SHP77 (cell line): ENCODE results near the gene HFM1.
"Not testable (repeated sequence)": the region's sequence is repeated elsewhere in the genome, so short reads cannot be mapped to it uniquely, and the experiment has no call there.

Source experiments
- DNase-seq, 2 experiments: peaks; one replicate each; lab custom pipeline; 2025; lab: John Stamatoyannopoulos, UW

The HFM1 gene

DNA sequence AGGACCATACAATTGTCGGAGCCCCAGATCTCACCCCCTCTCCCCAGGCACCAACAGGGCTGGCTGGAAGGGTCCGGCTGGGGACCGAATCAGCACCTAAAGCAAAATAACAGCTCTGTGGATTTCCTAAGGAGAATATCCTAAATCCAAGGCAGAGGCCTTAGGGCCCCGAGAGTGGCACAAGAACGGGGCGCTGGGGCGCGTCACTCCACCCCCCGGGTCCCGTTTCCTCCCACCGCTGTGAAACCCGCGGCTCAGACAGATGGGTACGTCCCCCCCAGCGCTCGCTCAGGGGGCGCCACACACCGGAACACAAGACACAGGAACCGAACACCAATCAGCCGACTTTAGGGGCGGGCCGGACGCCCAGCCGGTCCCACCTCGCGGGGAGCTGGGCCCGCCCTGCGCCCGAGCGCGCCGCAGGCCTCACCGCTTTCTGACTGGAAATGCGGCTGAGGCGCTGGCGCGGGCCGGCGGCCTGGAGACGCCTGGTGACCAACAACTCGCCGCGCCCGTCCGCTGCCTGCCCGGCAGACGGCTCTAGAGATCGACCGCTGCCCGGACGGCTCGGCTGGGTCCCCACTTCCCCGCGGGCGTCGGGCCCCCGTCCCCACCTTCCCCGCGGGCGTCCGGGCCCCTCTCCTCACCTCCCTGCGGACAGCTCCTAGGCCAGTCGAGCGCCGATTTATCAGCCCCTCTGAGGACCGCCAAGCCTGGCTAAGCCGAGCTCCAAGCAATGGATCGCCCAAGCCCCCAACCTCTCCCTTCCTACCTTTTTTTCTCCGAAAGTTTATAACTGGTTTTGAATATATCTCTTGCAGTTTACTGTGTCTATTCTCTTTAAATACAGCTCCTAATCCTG is at the start of gene HFM1:
Gene HFM1, minus strand, starts transcription at position 687 of the 862 bp plus-strand sequence. CDS start 3,755 bp downstream, outside the sequence.
- no peak for DNase-seq

DNA sequence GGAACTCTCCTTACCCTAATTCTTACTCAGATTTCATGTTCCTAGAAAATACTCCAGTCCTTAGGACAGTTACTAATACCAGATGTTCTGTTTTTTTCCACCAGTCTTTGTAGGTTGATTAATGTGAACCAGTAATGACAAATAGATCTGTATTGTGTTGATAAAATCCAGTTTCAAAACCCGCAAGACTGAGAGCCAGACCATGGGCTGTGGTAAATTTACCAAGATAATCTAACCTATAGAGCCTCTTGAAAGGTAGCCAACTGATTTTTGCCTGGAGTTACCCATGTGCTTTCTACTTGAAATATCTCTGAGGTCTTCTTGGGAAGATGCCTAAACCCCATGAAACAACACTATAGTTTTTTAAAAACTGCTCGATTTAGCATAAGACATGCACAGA is 49.5 kb upstream of the HFM1 start:
- no peak for DNase-seq

DNA sequence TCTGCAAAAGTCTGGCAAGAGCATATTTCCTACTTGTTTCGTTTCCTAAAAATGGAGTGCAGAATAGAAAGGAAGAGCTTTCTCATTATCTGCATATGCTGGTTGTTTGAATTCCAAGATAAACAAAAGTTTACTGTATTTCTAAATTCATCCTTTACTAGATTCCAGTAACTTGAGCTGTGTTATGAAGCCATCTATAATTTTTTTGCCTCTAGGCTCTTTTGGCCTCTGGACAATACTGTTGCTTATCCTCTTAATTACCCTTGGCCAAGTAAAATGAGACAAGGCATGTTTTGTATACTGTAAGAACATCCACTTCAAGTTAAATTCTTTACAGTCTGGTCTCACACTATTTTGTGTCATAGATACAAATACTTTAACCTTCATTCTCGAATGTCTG is 45.6 kb upstream of the HFM1 start:
- no peak for DNase-seq

DNA sequence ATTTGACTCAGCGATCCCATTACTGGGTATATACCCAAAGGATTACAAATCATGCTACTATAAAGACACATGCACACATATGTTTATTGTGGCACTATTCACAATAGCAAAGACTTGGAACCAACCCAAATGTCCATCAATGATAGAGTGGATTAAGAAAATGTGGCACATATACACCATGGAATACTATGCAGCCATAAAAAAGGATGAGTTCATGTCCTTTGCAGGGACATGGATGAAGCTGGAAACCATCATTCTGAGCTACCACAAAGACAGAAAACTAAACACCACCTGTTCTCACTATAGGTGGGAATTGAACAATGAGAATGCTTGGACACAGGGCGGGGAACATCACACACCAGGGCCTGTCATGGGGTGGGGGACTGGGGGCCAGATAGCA is 43.1 kb upstream of the HFM1 start:
- not testable (repeated sequence) for DNase-seq

DNA sequence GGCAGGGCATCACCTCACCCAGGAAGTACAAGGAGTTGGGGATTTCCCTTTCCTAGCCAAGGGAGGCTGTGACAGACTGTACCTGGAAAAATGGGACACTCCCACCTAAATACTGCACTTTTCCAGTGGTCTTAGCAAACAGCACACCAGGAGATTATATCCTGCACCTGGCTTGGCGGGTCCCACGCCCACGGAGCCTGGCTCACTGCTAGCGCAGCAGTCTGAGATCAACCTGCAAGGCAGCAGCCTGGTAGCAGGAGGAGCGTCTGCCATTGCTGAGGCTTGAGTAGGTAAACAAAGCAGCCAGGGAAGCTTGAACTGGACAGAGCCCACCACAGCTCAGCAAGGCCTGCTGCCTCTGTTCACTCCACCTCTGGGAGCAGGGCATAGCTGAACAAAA is 37.3 kb upstream of the HFM1 start:
- not testable (repeated sequence) for DNase-seq

GRCh38 chr1:91440847-91441246 is 36.2 kb upstream of the HFM1 start:
- DNase-seq, result no peak

DNA sequence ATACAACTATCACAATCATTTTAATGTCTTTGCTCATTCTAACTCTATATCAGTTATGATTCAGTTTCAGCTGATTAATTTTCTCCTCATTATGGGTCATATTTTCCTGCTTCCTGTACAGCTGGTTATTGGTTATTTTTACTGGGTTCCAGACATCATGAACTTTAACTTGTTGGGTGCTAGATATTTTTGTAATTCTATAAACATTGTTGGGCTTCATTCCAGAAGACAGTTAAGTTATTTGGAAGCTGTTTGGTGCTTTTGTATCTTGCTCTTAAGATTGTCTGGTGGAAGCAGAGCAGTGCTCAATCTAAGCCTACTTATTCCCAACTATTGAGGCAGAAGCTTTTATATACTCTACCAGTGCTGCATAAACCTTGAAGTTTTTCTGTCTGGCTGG is 34.4 kb upstream of the HFM1 start:
- DNase-seq, result no peak

DNA sequence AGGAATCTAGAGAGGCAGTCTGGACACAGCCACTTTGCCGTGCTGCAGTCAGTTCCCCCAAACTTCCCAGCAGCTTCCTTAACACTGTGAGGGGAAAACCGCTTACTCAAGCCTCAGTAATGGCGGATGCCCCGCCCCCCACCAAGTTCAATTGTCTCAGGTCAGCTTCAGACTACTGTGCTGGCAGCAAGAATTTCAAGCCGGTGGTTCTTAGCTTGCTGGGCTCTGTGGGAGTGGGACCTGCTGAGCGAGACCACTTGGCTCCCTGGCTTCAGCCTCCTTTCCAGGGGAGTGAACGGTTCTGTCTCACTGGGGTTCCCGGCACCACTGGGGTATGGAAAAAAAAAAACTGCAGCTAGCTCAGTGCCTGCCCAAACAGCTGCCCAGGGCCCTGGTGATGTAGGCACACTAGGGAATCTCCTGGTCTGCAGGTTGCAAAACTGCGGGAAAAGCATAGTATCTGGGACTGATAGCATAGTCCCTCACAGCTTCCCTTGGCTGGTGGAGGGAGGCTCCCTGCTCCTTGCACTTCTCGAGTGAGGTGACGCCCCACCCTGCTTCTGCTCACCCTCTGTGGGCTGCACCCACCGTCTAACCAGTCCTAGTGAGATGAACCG is 23.7 kb upstream of the HFM1 start:
- DNase-seq, result no peak

DNA sequence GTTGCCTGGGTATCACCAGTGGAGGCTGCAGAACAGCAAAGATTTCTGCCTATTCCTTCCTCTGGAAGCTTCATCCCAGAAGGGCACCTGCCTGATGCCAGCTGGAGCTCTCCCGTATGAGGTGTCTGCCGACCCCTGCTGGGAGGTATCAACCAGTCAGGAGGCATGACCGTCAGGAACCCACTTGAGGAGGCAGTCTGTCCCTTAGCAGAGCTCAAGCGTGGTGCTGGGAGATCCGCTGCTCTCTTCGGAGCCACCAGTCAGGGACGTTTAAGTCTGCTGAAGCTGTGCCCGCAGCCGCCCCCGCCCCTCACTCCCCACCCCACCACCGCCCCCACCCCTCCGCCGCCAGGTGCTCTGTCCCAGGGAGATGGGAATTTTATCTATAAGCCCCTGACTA is 23.1 kb upstream of the HFM1 start:
- DNase-seq, result no peak

GRCh38 chr1:91422523-91422922 is 17.9 kb upstream of the HFM1 start:
- not testable (repeated sequence) for DNase-seq

GRCh38 chr1:91412371-91412770 is 7.7 kb upstream of the HFM1 start:
- DNase-seq, result no peak

- no peak for DNase-seq
Observed at GRCh38 chr1:91406773-91407389, 2.2 kb upstream of the HFM1 start.

- peak in 1 of 2 experiments; percentile 16 for DNase-seq
Observed at GRCh38 chr1:91402023-91402422, 2.6 kb downstream of the HFM1 start.

- no peak for DNase-seq
Observed at GRCh38 chr1:91400133-91400725, 4.4 kb downstream of the HFM1 start.

DNA sequence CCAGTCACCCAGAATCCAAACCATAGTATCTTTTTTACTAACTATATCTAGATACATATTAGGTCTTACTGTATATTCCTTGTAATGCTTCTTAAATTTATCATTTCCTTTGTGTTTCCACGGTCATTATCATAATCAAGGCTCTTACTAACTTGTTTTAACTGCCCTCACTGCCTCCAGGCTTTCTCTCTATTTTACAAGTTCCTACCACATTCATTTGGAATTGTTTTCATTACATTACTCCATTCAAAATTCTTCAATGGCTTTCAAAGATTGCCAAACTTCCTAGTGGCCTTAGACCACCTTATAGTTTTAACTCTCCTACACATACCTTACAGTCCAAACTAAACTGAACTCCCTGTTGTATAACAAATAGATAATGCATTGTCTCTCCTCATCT is 6.3 kb downstream of the HFM1 start:
- no peak for DNase-seq

GRCh38 chr1:91397605-91398004 is 7.0 kb downstream of the HFM1 start:
- no peak for DNase-seq

- DNase-seq, result no peak
Observed at GRCh38 chr1:91393042-91393441, 11.6 kb downstream of the HFM1 start.

GRCh38 chr1:91386109-91386508 is 18.5 kb downstream of the HFM1 start:
- no peak for DNase-seq

DNA sequence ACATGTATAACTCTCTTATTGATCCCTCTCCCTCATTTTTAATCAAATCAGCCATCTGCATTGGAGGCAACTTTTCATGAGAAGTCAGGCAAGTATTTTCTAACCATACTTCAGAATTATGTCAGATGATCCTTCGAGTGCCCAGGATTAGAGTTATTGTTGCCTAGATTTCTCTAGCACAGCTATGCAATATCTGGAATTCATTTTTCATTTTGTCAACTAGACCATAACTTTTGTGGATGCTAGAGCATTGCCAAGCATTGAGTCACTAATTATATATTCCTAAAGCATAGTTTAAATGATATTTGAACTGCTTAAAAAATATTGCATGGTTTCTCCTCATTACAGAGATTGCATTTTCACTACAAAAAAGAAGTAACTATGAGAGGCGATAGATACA is 21.2 kb downstream of the HFM1 start:
- no peak for DNase-seq

DNA sequence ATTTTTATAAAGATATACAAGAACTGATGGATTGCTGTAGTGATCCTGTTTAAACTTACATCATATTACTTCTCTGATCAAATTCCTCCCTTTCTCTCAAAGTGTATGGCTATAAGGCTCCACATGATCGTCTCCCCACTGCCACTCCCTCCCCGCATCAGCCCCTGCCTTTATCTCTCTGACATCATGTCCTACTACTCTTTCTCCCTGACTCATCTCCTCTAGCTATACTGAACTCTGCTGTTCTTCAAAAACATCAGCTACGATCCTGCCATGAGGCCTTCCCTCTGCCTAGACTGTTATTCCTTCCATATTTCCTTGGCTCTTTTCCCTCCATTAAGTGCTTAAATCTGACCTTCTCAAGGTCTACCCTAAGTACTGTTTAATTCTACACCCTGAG is 22.8 kb downstream of the HFM1 start:
- DNase-seq, result no peak

DNA sequence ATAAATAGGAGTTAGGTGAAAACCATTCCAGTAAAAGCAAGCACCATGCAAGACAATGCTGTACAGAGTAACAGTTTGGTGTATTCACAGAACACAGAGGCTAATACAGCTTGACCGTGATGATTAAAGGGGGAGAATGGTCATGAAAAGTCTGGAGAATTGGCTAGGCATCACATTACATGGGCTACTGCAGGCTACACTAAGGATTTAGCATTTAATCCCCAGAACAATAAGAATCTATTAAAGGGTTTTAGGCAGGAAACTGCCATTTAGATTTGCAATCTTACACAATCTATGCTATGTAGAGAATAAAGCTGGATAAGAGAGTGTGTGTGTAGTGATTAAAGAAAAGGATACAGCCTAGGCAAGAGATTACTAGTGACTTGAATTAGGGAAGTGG is 30.6 kb downstream of the HFM1 start:
- no peak for DNase-seq

- not testable (repeated sequence) for DNase-seq
Observed at GRCh38 chr1:91372230-91372629, 32.4 kb downstream of the HFM1 start.

DNA sequence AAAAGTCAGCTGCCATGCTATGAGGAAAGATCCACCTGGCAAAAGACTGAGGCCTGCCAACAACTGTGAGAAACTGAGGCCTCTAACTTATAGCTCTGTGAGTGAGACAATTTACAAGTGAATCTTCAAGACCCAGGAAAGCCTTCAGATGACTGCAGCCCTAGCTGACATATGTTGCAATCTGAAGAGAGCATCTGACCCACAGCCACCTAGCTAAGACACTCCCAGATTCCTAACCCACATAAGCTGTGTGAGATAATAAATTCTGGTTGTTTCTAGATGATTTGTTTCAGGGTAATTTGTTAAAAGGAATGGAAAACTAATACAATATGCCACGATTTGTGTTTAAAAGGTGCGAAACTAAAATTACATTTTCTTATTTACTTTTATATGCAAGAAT is 55.1 kb downstream of the HFM1 start:
- DNase-seq, result no peak
